ENCODE data around the gene LRRC15. TPM values are rescaled to one million over a fixed set of nuclear protein-coding genes. Genes with fewer than 3 reads are reported as not detected.

Gene LRRC15
- polyA plus RNA-seq, 2 of the 4 experiments (the other 2 are of a cell fraction), result 0.05 to 0.14 TPM

DNA sequence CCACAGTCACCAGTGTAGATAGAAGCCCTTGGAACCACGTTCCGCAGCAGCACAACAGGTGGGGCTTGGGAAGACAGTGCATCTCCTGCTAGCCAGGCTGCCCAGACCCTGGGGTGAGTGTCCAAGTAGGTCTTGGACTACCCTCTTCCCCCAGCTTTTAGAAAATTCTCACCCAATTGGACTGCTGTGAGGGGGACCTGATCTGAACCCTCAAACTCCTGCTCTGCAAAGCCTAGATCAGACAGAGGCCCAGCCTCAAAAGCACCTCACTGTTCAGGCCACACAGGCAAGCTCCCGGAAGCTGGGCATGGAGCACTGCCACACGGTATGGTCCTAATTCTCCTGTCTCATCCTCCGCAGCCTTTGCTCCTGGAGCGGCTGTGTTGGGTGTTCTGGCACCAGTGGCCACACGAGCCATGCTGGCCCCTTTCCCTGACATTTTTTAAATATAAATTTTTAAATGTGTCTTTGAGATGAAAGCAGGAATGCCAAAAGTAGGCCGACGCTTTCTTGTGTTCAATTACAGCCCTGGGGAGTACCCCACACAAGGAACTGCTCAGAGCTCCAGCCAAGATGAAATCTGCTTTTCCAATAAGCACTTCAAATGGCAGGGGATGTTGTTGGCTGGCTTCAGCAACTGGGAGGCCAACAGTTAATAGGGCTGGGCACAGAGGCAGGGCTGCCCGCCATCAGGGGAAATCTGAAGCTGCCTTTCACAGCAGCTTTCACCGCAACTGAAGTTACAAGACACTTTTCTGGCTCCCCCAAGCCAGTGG is 59.3 kb downstream of the LRRC15 start (continued):
- TF ChIP-seq, protein P1, sequence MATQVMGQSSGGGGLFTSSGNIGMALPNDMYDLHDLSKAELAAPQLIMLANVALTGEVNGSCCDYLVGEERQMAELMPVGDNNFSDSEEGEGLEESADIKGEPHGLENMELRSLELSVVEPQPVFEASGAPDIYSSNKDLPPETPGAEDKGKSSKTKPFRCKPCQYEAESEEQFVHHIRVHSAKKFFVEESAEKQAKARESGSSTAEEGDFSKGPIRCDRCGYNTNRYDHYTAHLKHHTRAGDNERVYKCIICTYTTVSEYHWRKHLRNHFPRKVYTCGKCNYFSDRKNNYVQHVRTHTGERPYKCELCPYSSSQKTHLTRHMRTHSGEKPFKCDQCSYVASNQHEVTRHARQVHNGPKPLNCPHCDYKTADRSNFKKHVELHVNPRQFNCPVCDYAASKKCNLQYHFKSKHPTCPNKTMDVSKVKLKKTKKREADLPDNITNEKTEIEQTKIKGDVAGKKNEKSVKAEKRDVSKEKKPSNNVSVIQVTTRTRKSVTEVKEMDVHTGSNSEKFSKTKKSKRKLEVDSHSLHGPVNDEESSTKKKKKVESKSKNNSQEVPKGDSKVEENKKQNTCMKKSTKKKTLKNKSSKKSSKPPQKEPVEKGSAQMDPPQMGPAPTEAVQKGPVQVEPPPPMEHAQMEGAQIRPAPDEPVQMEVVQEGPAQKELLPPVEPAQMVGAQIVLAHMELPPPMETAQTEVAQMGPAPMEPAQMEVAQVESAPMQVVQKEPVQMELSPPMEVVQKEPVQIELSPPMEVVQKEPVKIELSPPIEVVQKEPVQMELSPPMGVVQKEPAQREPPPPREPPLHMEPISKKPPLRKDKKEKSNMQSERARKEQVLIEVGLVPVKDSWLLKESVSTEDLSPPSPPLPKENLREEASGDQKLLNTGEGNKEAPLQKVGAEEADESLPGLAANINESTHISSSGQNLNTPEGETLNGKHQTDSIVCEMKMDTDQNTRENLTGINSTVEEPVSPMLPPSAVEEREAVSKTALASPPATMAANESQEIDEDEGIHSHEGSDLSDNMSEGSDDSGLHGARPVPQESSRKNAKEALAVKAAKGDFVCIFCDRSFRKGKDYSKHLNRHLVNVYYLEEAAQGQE (IDR thresholded peaks at IDR 0.05), result no peak

DNA sequence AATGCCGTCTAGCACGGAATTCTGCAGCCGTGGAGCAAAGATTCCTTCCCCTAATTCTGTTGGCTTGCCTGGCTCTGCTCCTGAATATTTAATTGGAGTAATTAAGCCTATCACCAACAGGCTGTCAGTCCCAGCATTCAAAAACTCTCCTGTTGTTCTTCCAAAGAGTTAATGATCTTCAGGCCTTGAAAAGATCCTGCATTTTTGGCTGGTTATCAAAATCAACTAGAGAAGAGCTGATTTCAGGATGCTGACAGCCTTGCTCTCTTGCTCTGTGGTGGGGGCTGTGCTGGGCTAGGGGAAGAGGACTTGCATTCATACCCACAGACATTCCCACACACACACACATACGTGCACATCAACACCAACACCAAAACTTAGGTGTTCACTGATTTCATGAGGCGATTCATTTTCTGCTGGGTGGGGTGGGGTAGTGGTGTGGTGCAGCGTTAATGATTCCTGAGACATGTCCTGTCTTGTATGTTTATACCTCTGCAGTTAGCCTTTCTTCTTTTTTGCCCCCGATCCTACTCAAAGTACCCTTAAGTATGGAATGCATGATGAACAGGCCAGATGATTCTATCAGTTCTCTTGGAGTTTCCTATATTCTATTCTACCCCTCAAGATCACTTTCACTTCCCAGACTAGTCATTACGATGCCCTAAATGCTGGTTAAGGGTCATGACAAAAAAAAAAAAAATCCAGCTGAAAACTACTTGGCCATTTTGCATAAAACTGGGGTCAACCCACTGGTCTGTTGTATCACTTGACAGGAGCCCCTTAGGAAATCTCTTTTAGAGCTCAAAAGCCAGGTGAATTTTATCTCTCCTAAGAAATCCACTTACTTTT is 60.7 kb downstream of the LRRC15 start:
- ATAC-seq (no peak), FAIRE-seq (no peak), DNase-seq (ENCODE audit: low read depth in 1 of 2, low spot score in 1 of 2) (no peak)
- ChIA-PET CTCF (interaction anchor here (0.6 to 0.9 kb wide), 2 partner anchors 302 to 584 kb away, joined by 3 read pairs; no protein-coding TSS in a partner anchor), POLR2A (interaction anchor here (0.6 kb wide), 1 partner anchor 72 kb away, joined by 3 read pairs; no protein-coding TSS in a partner anchor)
- no peaks in the 10 kb centered on the region for H3K9me3 ChIP-seq
- 81% methylated on average over 8 of the region's 8 CpGs for WGBS (ENCODE audit: missing lambda C conversion rate)
- TF ChIP-seq RFX5 (IDR thresholded peaks at IDR 0.05), result no peak
- TF ChIP-seq ZFP36 (IDR thresholded peaks at IDR 0.05; ENCODE audit: borderline replicate concordance, partially characterized antibody), result no peak
- TF ChIP-seq FOSL2 (IDR thresholded peaks at IDR 0.05), result no peak
- TF ChIP-seq FOSL2 (CRISPR knock-in tag; IDR thresholded peaks at IDR 0.05), result no peak
- no peak for TF ChIP-seq HOXB13 (CRISPR knock-in tag; IDR thresholded peaks at IDR 0.05; ENCODE audit: low read depth)
- TF ChIP-seq, protein P1 (IDR thresholded peaks at IDR 0.05), result no peak
- TF ChIP-seq EHMT2 (IDR thresholded peaks at IDR 0.05; ENCODE audit: low read depth), result no peak
- no peak for TF ChIP-seq CBX2 (IDR thresholded peaks at IDR 0.05; ENCODE audit: borderline replicate concordance, low read depth)
- no peak for TF ChIP-seq NR3C1 (IDR thresholded peaks at IDR 0.05)
- TF ChIP-seq CBX8 (IDR thresholded peaks at IDR 0.05), result no peak
- TF ChIP-seq BHLHE40 (IDR thresholded peaks at IDR 0.05; ENCODE audit: low read depth, low read length), result no peak
- H3K4me3 ChIP-seq, result no peak overlapping the region
- peak overlapping the region in 1 of 2 experiments; percentile 39; a peak in 3 of 6 replicates for H3K27ac ChIP-seq
- H3K4me1 ChIP-seq, result peaks cover 33% of the 10 kb centered on the region
- peak overlapping the region; percentile 42; the same call in 2 of the 3 replicates for H3K4me2 ChIP-seq

DNA sequence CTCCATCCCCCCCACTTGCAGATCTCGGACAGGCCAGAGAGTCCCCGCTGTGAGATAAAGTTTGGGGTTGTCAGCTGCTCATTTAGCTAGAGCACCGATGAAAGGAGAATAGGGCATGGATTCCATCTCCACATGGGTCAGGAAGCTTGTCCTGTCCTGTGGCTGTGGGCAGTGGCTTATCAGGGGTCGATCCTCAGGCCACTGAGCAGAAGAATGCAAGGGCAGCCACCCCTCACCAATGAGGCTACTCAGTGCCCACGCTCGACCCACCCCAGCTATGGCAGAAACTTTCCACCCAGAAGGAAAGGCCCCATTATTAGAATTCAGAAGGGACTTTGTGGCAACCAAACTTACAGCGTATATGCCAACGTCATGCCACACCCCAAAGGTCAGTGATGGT is 61.7 kb downstream of the LRRC15 start:
- Histone ChIP-seq H3K4me1 (peaks cover 24% of the 10 kb centered on the region), H3K4me2 (no peak overlapping the region), H3K9me3 (no peaks in the 10 kb centered on the region), H3K27ac (peak overlapping the region in 1 of 2 experiments; percentile 39; a peak in 1 of 6 replicates), H3K4me3 (no peak overlapping the region)
- 96% methylated on average over 6 of the region's 8 CpGs for WGBS (ENCODE audit: missing lambda C conversion rate)
- ATAC-seq (no peak), DNase-seq (ENCODE audit: low read depth in 1 of 2, low spot score in 1 of 2) (no peak), FAIRE-seq (no peak)
- POLR2A ChIA-PET, result no interaction called here
- CTCF ChIA-PET, result interaction anchor here (1.0 to 1.6 kb wide), 2 partner anchors 8 to 527 kb away, joined by 3 to 10 read pairs; no protein-coding TSS in a partner anchor
- TF ChIP-seq EHF (CRISPR knock-in tag; IDR thresholded peaks at IDR 0.05) (no peak), CBX2 (IDR thresholded peaks at IDR 0.05; ENCODE audit: borderline replicate concordance, low read depth) (no peak), MYC (IDR thresholded peaks at IDR 0.05; ENCODE audit: borderline replicate concordance, low read length) (no peak), HOXB5 (CRISPR knock-in tag; IDR thresholded peaks at IDR 0.05) (no peak), PHF8 (IDR thresholded peaks at IDR 0.05; ENCODE audit: borderline replicate concordance, low read depth) (no peak), RAD21 (conservative IDR thresholded peaks at IDR 0.05 in 1 of 2, IDR thresholded peaks at IDR 0.05 in 1 of 2) (no peak), SREBF2 (IDR thresholded peaks at IDR 0.05) (no peak)
- TF ChIP-seq, protein P2, sequence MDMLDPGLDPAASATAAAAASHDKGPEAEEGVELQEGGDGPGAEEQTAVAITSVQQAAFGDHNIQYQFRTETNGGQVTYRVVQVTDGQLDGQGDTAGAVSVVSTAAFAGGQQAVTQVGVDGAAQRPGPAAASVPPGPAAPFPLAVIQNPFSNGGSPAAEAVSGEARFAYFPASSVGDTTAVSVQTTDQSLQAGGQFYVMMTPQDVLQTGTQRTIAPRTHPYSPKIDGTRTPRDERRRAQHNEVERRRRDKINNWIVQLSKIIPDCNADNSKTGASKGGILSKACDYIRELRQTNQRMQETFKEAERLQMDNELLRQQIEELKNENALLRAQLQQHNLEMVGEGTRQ (IDR thresholded peaks at IDR 0.05), result no peak
- TF ChIP-seq, protein P3, sequence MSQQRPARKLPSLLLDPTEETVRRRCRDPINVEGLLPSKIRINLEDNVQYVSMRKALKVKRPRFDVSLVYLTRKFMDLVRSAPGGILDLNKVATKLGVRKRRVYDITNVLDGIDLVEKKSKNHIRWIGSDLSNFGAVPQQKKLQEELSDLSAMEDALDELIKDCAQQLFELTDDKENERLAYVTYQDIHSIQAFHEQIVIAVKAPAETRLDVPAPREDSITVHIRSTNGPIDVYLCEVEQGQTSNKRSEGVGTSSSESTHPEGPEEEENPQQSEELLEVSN (IDR thresholded peaks at IDR 0.05; ENCODE audit: borderline replicate concordance, low read depth), result no peak
- TF ChIP-seq, protein P4, sequence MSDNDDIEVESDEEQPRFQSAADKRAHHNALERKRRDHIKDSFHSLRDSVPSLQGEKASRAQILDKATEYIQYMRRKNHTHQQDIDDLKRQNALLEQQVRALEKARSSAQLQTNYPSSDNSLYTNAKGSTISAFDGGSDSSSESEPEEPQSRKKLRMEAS (IDR thresholded peaks at IDR 0.05), result no peak
